ENCODE data around the gene YWHAH.

YWHAH gene

GRCh38 chr22:31987218-31987617, 42.9 kb downstream of the YWHAH start:
- H3K79me2 ChIP-seq (ENCODE audit: insufficient read depth, low read length), result no peaks in the 10 kb centered on the region
- H3K4me3 ChIP-seq (ENCODE audit: insufficient read depth, low read length, poor library complexity, severe bottlenecking), result no peak overlapping the region
- TF ChIP-seq CTCF (IDR thresholded peaks at IDR 0.05; ENCODE audit: insufficient read depth, low read length, poor library complexity, severe bottlenecking) (no peak), EZH2phosphoT487 (conservative IDR thresholded peaks at IDR 0.05; ENCODE audit: low read length) (no peak)
- 0 out of 2 replicates have a peak, but pooled peaks cover 3% of the 10 kb centered on the region for H3K27me3 ChIP-seq (ENCODE audit: low read length)
- H3K9me3 ChIP-seq (ENCODE audit: insufficient read depth, low read length), result no peaks in the 10 kb centered on the region
- H3K27ac ChIP-seq (ENCODE audit: low read depth, low read length), result no peak overlapping the region
- no peaks in the 10 kb centered on the region for H4K20me1 ChIP-seq (ENCODE audit: low read depth, low read length)
- H3K9ac ChIP-seq (ENCODE audit: low read length), result no peak overlapping the region
- no peak overlapping the region for H3K4me2 ChIP-seq (ENCODE audit: low read depth, low read length, poor library complexity, severe bottlenecking)
- H3F3A ChIP-seq (ENCODE audit: insufficient read depth), result no peaks in the 10 kb centered on the region
- no peaks in the 10 kb centered on the region for H3K36me3 ChIP-seq (ENCODE audit: low read length)
- H2AFZ ChIP-seq (ENCODE audit: low read depth, low read length, severe bottlenecking), result no peak overlapping the region
- no peaks in the 10 kb centered on the region for H3K9me2 ChIP-seq (replicated peaks; ENCODE audit: insufficient read depth, low read length)

DNA sequence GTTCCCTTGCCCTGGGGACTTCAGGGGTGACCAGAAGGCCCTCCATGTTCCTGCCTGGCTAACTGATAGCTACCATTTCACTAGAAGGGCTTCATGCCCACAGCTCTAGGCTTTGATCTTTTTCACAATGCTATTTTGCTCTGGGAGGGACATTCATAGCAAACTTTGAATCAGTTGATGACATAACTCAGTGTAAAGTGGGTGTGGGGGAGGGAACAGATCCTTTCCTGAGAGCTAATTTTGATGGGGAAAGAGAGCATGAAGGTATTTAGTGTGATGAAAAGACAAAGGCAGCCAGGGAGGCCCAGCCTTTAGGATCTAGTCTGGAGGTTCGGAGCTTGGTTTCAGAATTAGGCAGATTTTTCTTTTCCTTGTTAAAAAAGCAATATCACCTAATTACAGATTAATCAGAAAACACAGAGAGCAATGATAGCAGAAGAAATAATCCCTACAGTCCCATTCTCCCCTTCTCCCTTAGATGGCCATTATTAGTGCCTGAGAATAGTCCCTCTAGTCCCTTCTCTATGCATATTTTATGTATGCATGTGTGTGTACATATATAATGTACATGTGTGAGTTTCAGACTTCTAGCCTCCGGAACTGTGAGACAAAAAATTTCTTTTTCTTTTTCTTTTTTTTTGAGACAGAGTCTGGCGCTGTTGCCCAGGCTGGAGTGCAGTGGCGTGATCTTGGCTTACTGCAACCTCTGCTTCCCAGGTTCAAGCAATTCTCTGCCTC, 46.9 kb downstream of the YWHAH start:
- Histone ChIP-seq H3K36me3 (ENCODE audit: low read length) (no peaks in the 10 kb centered on the region), H3K27me3 (ENCODE audit: low read length) (0 out of 2 replicates have a peak, but pooled peaks cover 3% of the 10 kb centered on the region), H3K4me2 (ENCODE audit: low read depth, low read length, poor library complexity, severe bottlenecking) (no peak overlapping the region), H3K27ac (ENCODE audit: low read depth, low read length) (no peak overlapping the region), H2AFZ (ENCODE audit: low read depth, low read length, severe bottlenecking) (no peak overlapping the region), H3K9ac (ENCODE audit: low read length) (no peak overlapping the region), H3K9me2 (replicated peaks; ENCODE audit: insufficient read depth, low read length) (no peaks in the 10 kb centered on the region), H3K79me2 (ENCODE audit: insufficient read depth, low read length) (no peaks in the 10 kb centered on the region), H4K20me1 (ENCODE audit: low read depth, low read length) (no peaks in the 10 kb centered on the region), H3F3A (ENCODE audit: insufficient read depth) (no peaks in the 10 kb centered on the region), H3K4me3 (ENCODE audit: insufficient read depth, low read length, poor library complexity, severe bottlenecking) (no peak overlapping the region), H3K9me3 (ENCODE audit: insufficient read depth, low read length) (no peaks in the 10 kb centered on the region)
- TF ChIP-seq CTCF (IDR thresholded peaks at IDR 0.05; ENCODE audit: insufficient read depth, low read length, poor library complexity, severe bottlenecking) (no peak), EZH2phosphoT487 (conservative IDR thresholded peaks at IDR 0.05; ENCODE audit: low read length) (no peak)

DNA sequence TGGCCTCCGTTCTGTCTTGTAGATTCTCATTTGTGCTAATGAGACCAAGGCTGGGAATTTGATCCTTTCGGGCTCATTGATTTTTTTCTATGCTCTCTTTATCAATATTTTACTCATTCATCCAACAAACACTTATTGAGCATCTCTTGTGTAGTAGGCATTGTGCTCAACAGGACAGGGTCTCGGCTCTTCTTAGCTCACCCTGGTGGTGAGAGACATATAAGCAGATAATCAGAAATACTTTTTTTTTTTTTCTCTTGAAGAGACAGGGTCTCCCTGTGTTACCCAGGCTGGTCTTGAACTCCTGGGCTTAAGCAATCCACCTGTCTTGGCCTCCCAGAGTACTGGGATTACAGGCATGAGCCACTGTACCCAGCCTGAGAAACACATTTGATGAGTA, 50.7 kb downstream of the YWHAH start:
- Histone ChIP-seq H3K4me2 (ENCODE audit: low read depth, low read length, poor library complexity, severe bottlenecking) (no peak overlapping the region), H3K27me3 (ENCODE audit: low read length) (0 out of 2 replicates have a peak, but pooled peaks cover 3% of the 10 kb centered on the region), H3K9ac (ENCODE audit: low read length) (no peak overlapping the region), H3K9me3 (ENCODE audit: insufficient read depth, low read length) (no peaks in the 10 kb centered on the region), H3K27ac (ENCODE audit: low read depth, low read length) (no peak overlapping the region), H3K4me3 (ENCODE audit: insufficient read depth, low read length, poor library complexity, severe bottlenecking) (no peak overlapping the region), H3K9me2 (replicated peaks; ENCODE audit: insufficient read depth, low read length) (no peaks in the 10 kb centered on the region), H2AFZ (ENCODE audit: low read depth, low read length, severe bottlenecking) (no peak overlapping the region), H3K79me2 (ENCODE audit: insufficient read depth, low read length) (no peaks in the 10 kb centered on the region), H3K36me3 (ENCODE audit: low read length) (no peaks in the 10 kb centered on the region), H3F3A (ENCODE audit: insufficient read depth) (no peaks in the 10 kb centered on the region), H4K20me1 (ENCODE audit: low read depth, low read length) (no peaks in the 10 kb centered on the region)
- no peak for TF ChIP-seq CTCF (IDR thresholded peaks at IDR 0.05; ENCODE audit: insufficient read depth, low read length, poor library complexity, severe bottlenecking)
- TF ChIP-seq EZH2phosphoT487 (conservative IDR thresholded peaks at IDR 0.05; ENCODE audit: low read length), result no peak
